Activated CD4-positive, alpha-beta T cell treated with anti-CD3 and anti-CD28 coated beads for 36 hours (primary cell): ENCODE results near the gene NSL1. TPM values are rescaled to one million over a fixed set of nuclear protein-coding genes. Genes with fewer than 3 reads are reported as not detected.

Experiments used
- ATAC-seq: fragments of 200-7000 bp; cut with Tn5 transposase; one replicate; pipeline ENCODE4 v1.10.0; 2021; ENCODE audit warnings: mild to moderate bottlenecking, moderate library complexity
- CTCF ChIA-PET: fragments of 350-600 bp; sonication (Branson Sonifier 250); formaldehyde crosslinking; loops from one replicate; lab custom pipeline; 2021; ENCODE audit warnings: antibody characterized with exemption; lab: Charles Lee
- POLR2A ChIA-PET: fragments of 350-600 bp; sonication (Branson Sonifier 250); formaldehyde crosslinking; loops from one replicate; lab custom pipeline; 2021; ENCODE audit warnings: antibody characterized with exemption, inconsistent platforms; lab: Charles Lee
- DNase-seq: peaks from one replicate; pipeline ENCODE4 v3.0.0-alpha.2; 2020
- H3K27ac Mint-ChIP-seq: one replicate; pipeline ENCODE4 v1.8.0; 2021; ENCODE audit warnings: mixed read lengths
- H3K27me3 Mint-ChIP-seq: one replicate; pipeline ENCODE4 v1.8.0; 2021; ENCODE audit warnings: mixed read lengths
- H3K36me3 Mint-ChIP-seq: one replicate; pipeline ENCODE4 v1.8.0; 2021; ENCODE audit warnings: low read depth, mixed read lengths
- H3K4me1 Mint-ChIP-seq: one replicate; pipeline ENCODE4 v1.8.0; 2021; ENCODE audit warnings: mixed read lengths
- H3K4me3 Mint-ChIP-seq: one replicate; pipeline ENCODE4 v1.8.0; 2021; ENCODE audit warnings: mild to moderate bottlenecking, moderate library complexity, mixed read lengths
- H3K9me3 Mint-ChIP-seq: one replicate; pipeline ENCODE4 v1.8.0; 2021; ENCODE audit warnings: low read depth, mixed read lengths
- intact Hi-C, 2 experiments: fragments of 100-400 bp; cut with DNase I in 1 of 2; cut with micrococcal nuclease in 1 of 2; formaldehyde crosslinking; loops; one replicate each; pipeline versions ENCODE4 v1.14.2 to v1.15.1; 2022 to 2024; cut with DNase I, micrococcal nuclease
- total RNA-seq, 2 experiments: library from RNA; stranded (reverse); gene quantifications; one replicate each; pipeline ENCODE4 v1.2.3, GENCODE V29; 2021

NSL1 gene
- total RNA-seq, 2 experiments from 2014 or later, result 39.2 to 40.9 TPM

GRCh38 chr1:212677573-212677972, 114.0 kb downstream of the NSL1 start:
- Mint-ChIP-seq H3K36me3 (no peaks in the 10 kb centered on the region), H3K4me3 (no peak overlapping the region), H3K4me1 (peaks cover 43% of the 10 kb centered on the region), H3K27me3 (peaks cover 6% of the 10 kb centered on the region), H3K9me3 (no peaks in the 10 kb centered on the region), H3K27ac (no peak overlapping the region)
- intact Hi-C loops, result no loop called here
- ATAC-seq (no peak), DNase-seq (no peak)
- ChIA-PET POLR2A (interaction anchor here (0.9 kb wide), 1 partner anchor 19 kb away, joined by 3 read pairs; no protein-coding TSS in a partner anchor), CTCF (interaction anchor here (0.7 to 3.3 kb wide), 14 partner anchors 9 to 244 kb away, joined by 3 to 28 read pairs (median 4); partner anchors contain the start of genes NSL1 and TATDN3)

DNA sequence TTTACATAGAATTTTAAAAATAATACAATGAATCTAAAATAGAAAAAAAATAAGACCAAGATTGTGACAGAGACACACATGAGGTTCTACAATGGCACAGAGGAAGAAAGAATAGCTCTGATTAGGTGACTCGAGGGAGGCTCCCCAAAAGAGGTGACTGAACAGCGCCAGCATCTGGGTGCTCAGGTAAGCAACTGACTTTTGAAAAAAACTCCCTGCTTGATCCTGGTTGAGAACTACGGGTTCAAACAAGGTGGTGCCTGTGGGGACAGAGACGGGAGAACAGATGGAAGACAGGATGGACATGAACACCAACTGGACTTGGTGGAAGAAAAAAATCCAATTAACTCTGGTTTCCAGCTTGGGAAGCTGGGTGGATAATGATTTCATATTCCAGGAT, 114.4 kb downstream of the NSL1 start:
- Mint-ChIP-seq H3K4me3 (no peak overlapping the region), H3K27ac (no peak overlapping the region), H3K27me3 (peaks cover 8% of the 10 kb centered on the region), H3K9me3 (no peaks in the 10 kb centered on the region), H3K4me1 (peaks cover 39% of the 10 kb centered on the region), H3K36me3 (no peaks in the 10 kb centered on the region)
- intact Hi-C loops, result no loop called here
- POLR2A ChIA-PET, result interaction anchor here (0.9 kb wide), 1 partner anchor 20 kb away, joined by 3 read pairs; no protein-coding TSS in a partner anchor
- DNase-seq, result no peak
- CTCF ChIA-PET, result interaction anchor here (0.5 to 3.3 kb wide), 12 partner anchors 9 to 282 kb away, joined by 3 to 28 read pairs (median 3); no protein-coding TSS in a partner anchor
- ATAC-seq, result no peak

Other genes with a start within 250 kb of the NSL1 start
- gene ATF3, start 183.0 kb downstream of the NSL1 start, total RNA-seq, result 10 to 100 TPM; 40.3 to 44.9 TPM
- gene BATF3, start 91.9 kb downstream of the NSL1 start, total RNA-seq, result 100 to 1,000 TPM; 129 to 149 TPM
- gene TATDN3, start 117 bp upstream of the NSL1 start, total RNA-seq, result 10 to 100 TPM; 13.8 to 15.2 TPM
- not detected for gene SPATA45, start 55.9 kb upstream of the NSL1 start, total RNA-seq
- gene FLVCR1, start 66.5 kb upstream of the NSL1 start, total RNA-seq, result 10 to 100 TPM; 13.5 to 13.9 TPM
- gene VASH2, start 158.8 kb upstream of the NSL1 start, total RNA-seq, result under 1 TPM; 0.34 to 0.53 TPM
- gene ANGEL2, start 224.1 kb upstream of the NSL1 start, total RNA-seq, result 10 to 100 TPM; 41.3 to 51.5 TPM